HCT116 (cell line): ENCODE measurements around the gene RPS6KA2. TPM values are rescaled to one million over a fixed set of nuclear protein-coding genes. Genes with fewer than 3 reads are reported as not detected.

Experiments
- ATAC-seq: fragments of 200-7000 bp; cut with Tn5 transposase; 2 replicates; pipeline ENCODE4 v1.9.1; 2020; ENCODE audit warnings: mild to moderate bottlenecking, moderate library complexity
- BruUV-seq: library from RNA; stranded (reverse); fragments of 400-500 nt; replicated peaks from 2 replicates; lab custom pipeline; 2021; lab: Mats Ljungman, UMichigan
- CTCF ChIA-PET: fragments of 300-600 bp; sonication (Branson Sonifier 250); formaldehyde crosslinking; loops from one replicate; lab custom pipeline; 2021; ENCODE audit warnings: antibody characterized with exemption; lab: Charles Lee
- POLR2A ChIA-PET: fragments of 300-600, 350-600 bp; sonication (Branson Sonifier 250); formaldehyde crosslinking; loops from one replicate; lab custom pipeline; 2021; ENCODE audit warnings: antibody characterized with exemption; lab: Charles Lee
- RAD21 ChIA-PET, 2 experiments: fragments of 300-600 bp; sonication (Branson Sonifier 250); formaldehyde crosslinking; loops; one replicate each; lab custom pipeline; 2023; ENCODE audit warnings: low total read pairs in 2 of 2; ENCODE audit not compliant: uncharacterized antibody in 2 of 2, unreplicated experiment in 2 of 2, low non-redundant PET in 1 of 2; lab: Charles Lee
- DNase-seq: peaks from one replicate; pipeline ENCODE4 v3.0.0-alpha.2; 2010; ENCODE audit warnings: low read depth, low spot score
- H2AFZ ChIP-seq: fragments of 200-600 bp; shearing (Covaris generic), sonication (generic); 2 replicates; pipeline ENCODE4 v1.6.1; 2017; ENCODE audit warnings: low read depth, mixed run types, mixed read lengths, antibody characterized with exemption, low read length; ENCODE audit not compliant: poor library complexity, severe bottlenecking
- H3K27ac ChIP-seq: 2 replicates; pipeline ENCODE4 v1.5.1; 2012; ENCODE audit warnings: low read depth, low read length
- H3K27me3 ChIP-seq: fragments of 200-600 bp; sonication (generic); 2 replicates; pipeline ENCODE4 v1.6.1; 2016; ENCODE audit warnings: mixed run types, low read length, mixed read lengths; ENCODE audit not compliant: insufficient read depth
- H3K36me3 ChIP-seq, 2 experiments: fragments of 200-500 bp in 1 of 2; fragments of 200-600 bp in 1 of 2; sonication (Bioruptor generic) in 1 of 2; sonication (generic) in 1 of 2; 2 replicates each; pipeline versions ENCODE4 v1.5.1 to v1.6.1; 2014 to 2016; ENCODE audit warnings: low read length in 2 of 2, inconsistent platforms in 1 of 2, mixed read lengths in 1 of 2, mixed run types in 1 of 2; ENCODE audit not compliant: insufficient read depth in 2 of 2, control insufficient read depth in 1 of 2
- H3K4me1 ChIP-seq, 2 experiments: fragments of 200-600 bp in 1 of 2; sonication (generic) in 1 of 2; 2 replicates each; pipeline versions ENCODE4 v1.5.1 to v1.6.1; 2012 to 2017; ENCODE audit warnings: low read length in 2 of 2, inconsistent platforms in 1 of 2, mild to moderate bottlenecking in 1 of 2, mixed read lengths in 1 of 2, mixed run types in 1 of 2, moderate library complexity in 1 of 2; ENCODE audit not compliant: insufficient read depth in 2 of 2, control insufficient read depth in 1 of 2
- H3K4me2 ChIP-seq: fragments of 200-600 bp; sonication (generic); 2 replicates; pipeline ENCODE4 v1.6.1; 2017; ENCODE audit warnings: mixed run types, low read length, mixed read lengths
- H3K4me3 ChIP-seq, 2 experiments: fragments of 200-600 bp in 1 of 2; sonication (generic) in 1 of 2; replicated peaks in 1 of 2; 2 replicates each; pipeline ENCODE4 v1.5.1; 2011 to 2016; ENCODE audit warnings: low read length in 2 of 2, control low read depth in 1 of 2, low read depth in 1 of 2, mild to moderate bottlenecking in 1 of 2, mixed read lengths in 1 of 2, mixed run types in 1 of 2
- H3K79me2 ChIP-seq: fragments of 200-600 bp; sonication (generic); 2 replicates; pipeline ENCODE4 v1.6.1; 2017; ENCODE audit warnings: mild to moderate bottlenecking, mixed run types, low read length, moderate library complexity, mixed read lengths; ENCODE audit not compliant: insufficient read depth
- H3K9ac ChIP-seq: fragments of 200-600 bp; sonication (generic); 2 replicates; pipeline ENCODE4 v1.6.1; 2016; ENCODE audit warnings: low read length, mixed read lengths
- H3K9me2 ChIP-seq: fragments of 200-600 bp; sonication (generic), shearing (Covaris generic); 2 replicates; pipeline ENCODE4 v1.6.1; 2017; ENCODE audit warnings: mixed run types, mild to moderate bottlenecking, moderate library complexity; ENCODE audit not compliant: insufficient read depth
- H3K9me3 ChIP-seq, 2 experiments: fragments of 200-500 bp in 1 of 2; fragments of 200-600 bp in 1 of 2; sonication (Bioruptor generic) in 1 of 2; sonication (generic) in 1 of 2; 2 replicates each; pipeline ENCODE4 v1.6.1; 2014 to 2017; ENCODE audit warnings: low read length in 2 of 2, mixed read lengths in 2 of 2, inconsistent platforms in 1 of 2, low read depth in 1 of 2, mild to moderate bottlenecking in 1 of 2, mixed run types in 1 of 2, moderate library complexity in 1 of 2; ENCODE audit not compliant: control insufficient read depth in 1 of 2, insufficient read depth in 1 of 2
- H4K20me1 ChIP-seq: fragments of 200-600 bp; sonication (generic), shearing (Covaris generic); 2 replicates; pipeline ENCODE4 v1.6.1; 2017; ENCODE audit warnings: mixed run types, mild to moderate bottlenecking, moderate library complexity; ENCODE audit not compliant: insufficient read depth
- CBX3 ChIP-seq: IDR thresholded peaks from 2 replicates; pipeline ENCODE4 v1.6.1; 2012; ENCODE audit warnings: low read depth
- CEBPB ChIP-seq: IDR thresholded peaks from 2 replicates; pipeline ENCODE4 v1.6.1; 2012; ENCODE audit warnings: low read depth
- ELF1 ChIP-seq: IDR thresholded peaks from 2 replicates; pipeline ENCODE4 v1.6.1; 2012; ENCODE audit warnings: low read depth, borderline replicate concordance
- EZH2 ChIP-seq: fragments of 200-600 bp; sonication (generic); IDR thresholded peaks from 2 replicates; pipeline ENCODE4 v1.6.1; 2017; ENCODE audit warnings: antibody characterized with exemption, mixed run types
- EZH2phosphoT487 ChIP-seq: fragments of 200-600 bp; IDR thresholded peaks from 2 replicates; pipeline ENCODE4 v1.6.1; 2018; ENCODE audit warnings: antibody characterized with exemption, borderline replicate concordance
- FOSL1 ChIP-seq: IDR thresholded peaks from 2 replicates; pipeline ENCODE4 v1.6.1; 2012; ENCODE audit warnings: low read depth
- JUND ChIP-seq: IDR thresholded peaks from 2 replicates; pipeline ENCODE4 v1.6.1; 2012
- REST ChIP-seq: IDR thresholded peaks from 2 replicates; pipeline ENCODE4 v1.6.1; 2012; ENCODE audit warnings: low read depth
- SRF ChIP-seq: IDR thresholded peaks from 2 replicates; pipeline ENCODE4 v1.6.1; 2012; ENCODE audit warnings: low read depth
- TCF7L2 ChIP-seq: IDR thresholded peaks from 2 replicates; pipeline ENCODE4 v1.7.0; 2011; ENCODE audit warnings: borderline replicate concordance, inconsistent platforms; ENCODE audit not compliant: insufficient read depth, insufficient read length; ENCODE audit errors: extremely low read depth
- YY1 ChIP-seq: IDR thresholded peaks from 2 replicates; pipeline ENCODE4 v1.6.1; 2011; ENCODE audit warnings: low read length, low read depth, moderate library complexity, mild to moderate bottlenecking; ENCODE audit not compliant: insufficient replicate concordance; ENCODE audit errors: extremely low read depth
- ZNF274 ChIP-seq: fragments of 200-500 bp; sonication (Bioruptor generic); IDR thresholded peaks from 2 replicates; pipeline ENCODE4 v1.6.1; 2014; ENCODE audit warnings: mild to moderate bottlenecking, low read depth, low read length, inconsistent platforms
- intact Hi-C: fragments of 100-400 bp; cut with micrococcal nuclease; formaldehyde crosslinking; loops from 2 replicates; pipeline ENCODE4 v1.10.0; 2022
- total RNA-seq: library from RNA; stranded (reverse); gene quantifications from one replicate; pipeline ENCODE4 v1.2.1, GENCODE V29; 2021; ENCODE audit not compliant: unreplicated experiment

RPS6KA2 gene
- total RNA-seq, 1 experiment from 2014 or later: 8.5 TPM

- ChIA-PET CTCF (no interaction called here), POLR2A (no interaction called here), RAD21 (no interaction called here)
- H3K27ac ChIP-seq: no peak overlapping the region
- no peaks in the 10 kb centered on the region for H3K4me1 ChIP-seq
- no peak for TF ChIP-seq CEBPB
- no peak overlapping the region for H2AFZ ChIP-seq
- ATAC-seq (no peak), DNase-seq (no peak)
- BruUV-seq: no TSS peak
- H3K79me2 ChIP-seq: no peaks in the 10 kb centered on the region
- no peaks in the 10 kb centered on the region for H3K9me3 ChIP-seq
- H3K36me3 ChIP-seq: no peaks in the 10 kb centered on the region
- H4K20me1 ChIP-seq: no peaks in the 10 kb centered on the region
- H3K9ac ChIP-seq: no peak overlapping the region
- H3K9me2 ChIP-seq: no peaks in the 10 kb centered on the region
- intact Hi-C loops: no loop called here
- H3K4me3 ChIP-seq: no peak overlapping the region
- no peak overlapping the region for H3K4me2 ChIP-seq
- no peaks in the 10 kb centered on the region for H3K27me3 ChIP-seq
Observed at GRCh38 chr6:166505133-166505905, 121.7 kb downstream of the RPS6KA2 start.

GRCh38 chr6:166504100-166504499 lies 123.0 kb downstream of the RPS6KA2 start:
- no peak for TF ChIP-seq FOSL1
- no peak for TF ChIP-seq REST
- TF ChIP-seq ELF1: no peak
- TF ChIP-seq EZH2phosphoT487: no peak
- no peak for TF ChIP-seq SRF
- no peak for TF ChIP-seq YY1
- TF ChIP-seq CBX3: no peak
- no peak for TF ChIP-seq EZH2
- no peak for TF ChIP-seq JUND
- TF ChIP-seq CEBPB: no peak
- no peak for TF ChIP-seq TCF7L2
- no peak for TF ChIP-seq ZNF274
- ChIA-PET POLR2A (no interaction called here), CTCF (no interaction called here), RAD21 (no interaction called here)
- Histone ChIP-seq H3K9ac (no peak overlapping the region), H2AFZ (no peak overlapping the region), H3K4me1 (no peaks in the 10 kb centered on the region), H3K9me2 (no peaks in the 10 kb centered on the region), H3K9me3 (no peaks in the 10 kb centered on the region), H4K20me1 (no peaks in the 10 kb centered on the region), H3K79me2 (no peaks in the 10 kb centered on the region), H3K4me2 (no peak overlapping the region), H3K36me3 (no peaks in the 10 kb centered on the region), H3K27ac (no peak overlapping the region), H3K4me3 (no peak overlapping the region), H3K27me3 (no peaks in the 10 kb centered on the region)
- DNase-seq (no peak), ATAC-seq (no peak)
- intact Hi-C loops: no loop called here
- no TSS peak for BruUV-seq
